CD4-positive, alpha-beta T cell treated with Interleukin-15 for 1 hour (primary cell): ENCODE results near the gene GTF2IRD1.
"Not testable (repeated sequence)": the region's sequence is repeated elsewhere in the genome, so short reads cannot be mapped to it uniquely, and the experiment has no call there.

ENCODE experiments used
- DNase-seq: peaks from one replicate; pipeline ENCODE4 v3.0.0-alpha.2; 2020

Gene GTF2IRD1

GRCh38 chr7:74606909-74607510, 153.3 kb downstream of the GTF2IRD1 start:
- DNase-seq = no peak

- no peak for DNase-seq
Measured at GRCh38 chr7:74612015-74612829, 158.5 kb downstream of the GTF2IRD1 start.

GRCh38 chr7:74615933-74616780, 162.5 kb downstream of the GTF2IRD1 start:
- no peak for DNase-seq

DNA sequence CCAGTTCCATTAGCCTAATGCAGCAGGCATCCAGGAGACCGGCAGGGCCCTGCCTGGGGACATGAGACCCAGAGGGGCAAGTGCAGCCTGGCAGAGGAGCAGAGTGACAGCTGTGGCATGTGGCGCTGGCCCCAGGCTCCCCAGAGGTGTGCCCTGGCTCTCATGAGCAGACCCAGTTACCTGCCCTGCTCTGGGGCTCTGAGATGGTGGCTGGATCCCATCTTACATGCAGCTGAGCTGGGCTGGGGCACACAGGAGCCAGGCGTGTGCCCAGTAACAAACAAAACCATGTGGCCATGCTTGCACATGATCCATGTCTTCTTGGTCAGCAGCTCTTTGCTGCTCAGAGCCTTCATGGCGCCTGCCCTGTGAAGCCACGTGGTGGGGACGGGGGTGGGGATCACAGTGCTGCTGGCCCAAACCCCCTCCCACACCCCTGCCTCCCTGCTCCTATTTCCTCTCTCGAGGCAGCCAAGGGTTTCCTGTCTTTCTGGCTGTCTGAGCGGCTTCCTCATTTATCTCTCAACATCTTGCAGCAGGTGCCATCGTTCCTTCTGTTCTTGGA, 163.6 kb downstream of the GTF2IRD1 start:
- DNase-seq = no peak

DNA sequence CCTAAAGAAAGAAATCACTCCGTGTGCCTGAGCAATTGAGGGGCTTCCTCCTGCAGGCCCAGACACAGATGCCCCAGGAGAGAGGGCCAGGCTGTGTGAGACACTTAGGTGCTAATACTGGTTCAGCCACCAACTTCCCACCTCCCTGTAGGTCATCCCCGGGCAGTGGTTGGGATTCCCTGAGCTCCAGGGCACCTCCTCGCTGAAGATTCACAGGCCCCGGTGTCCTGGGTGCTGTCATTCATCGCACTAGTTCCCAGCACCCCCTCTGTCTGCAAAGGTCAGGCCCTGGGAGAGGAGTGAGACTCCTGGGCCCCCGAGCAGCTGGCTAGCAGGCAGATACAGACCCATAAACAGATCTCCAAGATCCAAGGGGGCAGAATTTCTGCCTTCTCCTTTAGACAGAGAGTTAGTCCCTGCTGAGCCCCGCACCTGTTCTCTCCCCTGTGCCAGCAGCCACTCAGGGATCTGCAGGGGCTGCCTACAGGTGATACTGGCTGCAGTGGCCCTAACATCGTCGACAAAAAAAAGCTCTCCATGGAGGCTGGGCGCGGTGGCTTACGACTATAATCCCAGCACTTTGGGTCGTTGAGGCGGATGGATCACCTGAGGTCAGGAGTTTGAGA, 165.6 kb downstream of the GTF2IRD1 start:
- DNase-seq = no peak

- no peak for DNase-seq
Measured at GRCh38 chr7:74622228-74622749, 168.6 kb downstream of the GTF2IRD1 start.

DNA sequence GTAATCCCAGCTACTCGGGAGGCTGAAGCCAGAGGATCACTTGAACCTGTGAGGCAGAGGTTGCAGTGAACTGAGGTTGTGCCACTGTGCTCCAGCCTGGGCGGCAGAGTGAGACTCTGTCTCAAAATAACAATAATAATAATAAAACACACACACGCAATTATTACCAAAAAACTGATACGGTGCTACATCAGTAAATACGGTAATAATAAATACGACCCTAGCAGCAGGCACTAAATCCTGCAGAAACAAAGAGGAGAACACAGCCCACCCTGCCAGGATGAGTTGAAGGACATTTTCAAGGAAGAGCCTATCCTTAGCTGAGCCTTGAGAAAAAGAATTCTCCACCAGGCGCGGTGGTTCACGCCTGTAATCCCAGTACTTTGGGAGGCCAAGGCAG, 169.4 kb downstream of the GTF2IRD1 start:
- no peak for DNase-seq

- no peak for DNase-seq
Measured at GRCh38 chr7:74625446-74625845, 171.7 kb downstream of the GTF2IRD1 start.

DNA sequence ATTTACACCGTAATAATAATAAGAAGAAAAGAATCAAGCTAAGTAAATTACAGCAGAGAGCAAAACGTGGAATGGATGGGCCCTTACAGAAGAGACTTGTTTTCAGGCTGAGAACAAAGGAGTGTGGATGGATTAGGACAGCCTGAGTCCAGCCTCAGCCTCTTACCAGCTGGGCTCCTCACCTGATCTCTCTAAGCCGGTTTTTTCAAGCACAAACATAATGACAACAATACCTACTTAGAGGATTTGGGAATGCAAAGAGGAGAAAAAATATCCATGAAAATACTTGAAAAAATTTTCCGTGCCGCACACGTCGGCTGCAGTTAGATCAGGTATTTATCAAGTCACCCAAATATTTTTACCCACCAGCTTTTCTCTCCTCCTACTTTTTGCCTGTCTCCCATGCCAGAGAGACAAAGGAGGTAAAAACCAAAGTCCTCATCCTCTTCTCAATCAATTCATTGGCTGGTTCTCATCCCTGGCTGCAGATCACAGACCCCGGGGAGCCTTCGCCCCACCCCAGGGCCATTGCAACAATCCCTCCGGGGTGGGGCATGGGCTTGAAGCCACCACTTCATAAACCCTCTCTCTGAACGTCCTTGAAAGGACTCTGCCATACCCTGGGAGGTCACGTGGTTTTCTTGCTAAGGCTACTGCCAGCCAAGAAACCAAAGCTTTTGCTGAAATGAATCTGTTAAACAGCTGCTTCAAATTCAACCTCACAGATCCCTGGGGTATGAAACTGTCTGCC, 174.1 kb downstream of the GTF2IRD1 start:
- no peak for DNase-seq

DNA sequence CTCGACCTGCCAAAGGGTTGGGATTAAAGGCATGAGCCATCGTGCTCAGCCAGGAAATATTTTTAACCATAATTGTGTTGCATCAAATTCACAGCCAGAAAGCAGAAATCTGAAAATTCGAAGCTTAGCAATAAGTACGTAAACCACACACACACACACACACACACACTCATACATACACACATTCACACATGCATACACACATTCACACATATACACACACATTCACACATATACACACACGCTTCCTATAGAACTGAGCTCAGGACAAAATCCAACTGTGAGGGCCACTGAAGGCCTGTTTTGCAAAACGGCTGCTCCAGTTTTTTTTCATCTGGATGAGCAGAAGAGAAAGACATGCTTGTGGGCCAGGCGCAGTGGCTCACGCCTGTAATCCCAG, 178.8 kb downstream of the GTF2IRD1 start:
- no peak for DNase-seq

DNA sequence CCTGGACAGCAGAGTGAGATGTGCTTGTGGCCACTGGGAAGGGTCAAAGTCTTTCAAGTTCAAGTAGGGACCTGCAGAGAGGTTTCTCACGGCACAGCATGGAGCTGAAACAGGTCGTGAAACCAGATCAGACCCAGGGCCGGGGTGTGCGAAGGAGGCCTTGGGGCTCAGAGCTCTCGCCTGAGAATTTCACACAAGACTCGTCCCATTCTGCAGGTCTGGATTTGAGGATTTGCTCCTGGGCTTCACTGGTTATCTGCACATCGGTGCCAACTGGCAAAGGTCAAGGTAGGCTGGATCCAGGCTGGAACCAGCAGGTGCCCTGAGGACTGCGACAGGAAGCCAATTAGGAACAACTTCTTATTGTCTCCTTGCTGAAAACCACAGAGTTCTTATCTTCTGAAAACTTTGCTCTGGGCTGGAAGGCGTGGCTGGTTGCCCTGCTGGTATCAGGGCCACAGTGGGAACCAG, 179.8 kb downstream of the GTF2IRD1 start:
- DNase-seq = no peak

DNA sequence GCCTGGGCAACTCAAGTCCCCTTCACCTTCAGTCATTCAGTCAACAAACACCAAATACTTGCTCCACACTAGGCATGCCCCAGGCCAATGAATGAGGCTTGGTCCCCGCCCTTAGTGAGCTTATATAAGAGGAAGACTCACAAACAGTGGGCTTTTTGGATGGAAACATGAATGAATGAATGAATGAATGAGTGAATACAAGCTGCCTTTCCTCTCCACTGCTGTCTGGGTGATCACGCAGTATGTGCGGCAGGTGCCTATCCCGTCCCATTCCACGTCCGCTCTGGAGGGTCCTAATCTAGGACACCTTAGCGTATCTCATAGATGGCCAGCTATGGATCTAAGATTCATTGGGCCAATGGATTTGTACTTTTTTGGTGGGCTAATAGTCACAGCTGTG, 184.0 kb downstream of the GTF2IRD1 start:
- DNase-seq = no peak

- DNase-seq = peak; percentile 77
Measured at GRCh38 chr7:74650055-74650454, 196.3 kb downstream of the GTF2IRD1 start.

DNA sequence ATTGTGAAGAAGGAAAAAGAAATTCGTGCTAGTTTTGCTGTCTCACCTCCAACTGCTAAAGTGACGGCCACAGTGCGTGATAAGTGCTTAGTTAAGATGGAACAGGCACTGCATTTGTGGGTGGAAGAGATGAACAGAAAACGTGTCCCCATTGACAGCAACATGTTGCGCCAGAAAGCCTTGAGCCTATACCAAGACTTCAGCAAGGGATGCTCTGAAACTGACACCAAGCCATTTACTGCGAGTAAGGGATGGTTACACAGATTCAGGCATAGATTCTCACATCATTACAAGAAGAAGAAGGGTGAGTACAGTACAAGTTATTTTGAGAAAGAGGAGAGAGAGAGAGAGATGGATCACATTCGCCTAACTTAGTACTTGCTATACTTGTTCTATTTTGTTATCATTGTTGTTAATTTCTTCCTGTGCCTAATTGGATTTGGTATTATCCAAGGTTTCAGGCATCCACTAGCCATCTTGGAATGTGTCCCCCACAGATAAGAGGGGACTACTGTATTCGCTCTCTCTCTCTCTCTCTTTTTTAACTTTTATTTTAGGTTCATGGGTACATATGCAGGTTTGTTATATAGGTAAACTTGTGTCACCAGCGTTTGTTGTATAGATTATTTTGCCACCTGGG, 196.9 kb downstream of the GTF2IRD1 start:
- not testable (repeated sequence) for DNase-seq

- DNase-seq = not testable (repeated sequence)
Measured at GRCh38 chr7:74651133-74651504, 197.4 kb downstream of the GTF2IRD1 start.
